K562 (cell line): ENCODE measurements around the gene RNMT. TPM values are rescaled to one million over a fixed set of nuclear protein-coding genes. Genes with fewer than 3 reads are reported as not detected.

Source experiments
- ATF7 ChIP-seq: fragments of 450-650 bp; IDR thresholded peaks from 2 replicates; pipeline ENCODE4 v1.7.1; 2014; ENCODE audit warnings: mild to moderate bottlenecking, moderate library complexity
- EGR1 ChIP-seq: fragments of 450-650 bp; conservative IDR thresholded peaks from 2 replicates; pipeline ENCODE4 v1.6.1; 2017; ENCODE audit warnings: mild to moderate bottlenecking
- KAT8 ChIP-seq: fragments of 450-650 bp; IDR thresholded peaks from 2 replicates; pipeline ENCODE4 v1.6.1; 2016; ENCODE audit warnings: low read depth, mild to moderate bottlenecking
- MCM2 ChIP-seq: fragments of 450-650 bp; IDR thresholded peaks from 2 replicates; pipeline ENCODE4 v1.6.1; 2017; ENCODE audit warnings: low read depth, mild to moderate bottlenecking
- NCOR1 ChIP-seq: fragments of 450-650 bp; IDR thresholded peaks from 2 replicates; pipeline ENCODE4 v1.6.1; 2016; ENCODE audit warnings: mild to moderate bottlenecking, moderate library complexity
- PHF8 ChIP-seq: fragments of 200-600 bp; sonication (generic); IDR thresholded peaks from 2 replicates; pipeline ENCODE4 v1.6.1; 2012; ENCODE audit warnings: mixed run types, mild to moderate bottlenecking, inconsistent platforms, low read length, moderate library complexity, borderline replicate concordance
- POLR2AphosphoS5 ChIP-seq: IDR thresholded peaks from 2 replicates; pipeline ENCODE4 v1.6.1; 2011; ENCODE audit warnings: mild to moderate bottlenecking, low read depth, low read length, moderate library complexity; ENCODE audit not compliant: control insufficient read depth, insufficient read depth
- TAF7 ChIP-seq: fragments of 450-650 bp; IDR thresholded peaks from 2 replicates; pipeline ENCODE4 v1.6.1; 2016; ENCODE audit warnings: missing genetic modification characterization, missing compliant biosample characterization
- ZNF384 ChIP-seq: IDR thresholded peaks from 2 replicates; pipeline ENCODE4 v1.6.1; 2012; ENCODE audit warnings: low read depth, low read length, improper control_type of control experiment
- polyA plus RNA-seq, 8 experiments: library from polyadenylated mRNA; depleted of rRNA in 4 of 8; stranded (reverse) in 5 of 8; unstranded in 3 of 8; fragments of >200 nt; fragmentation: Nextera tagmentation in 2 of 8; fragmentation: Illumina TruSeq in 1 of 8; extraction: Ambion mirVana in 2 of 8; extraction: Trizol in 1 of 8; gene quantifications; 2 replicates each; pipeline versions ENCODE4 v1.2.1 to v1.2.3, GENCODE V29; 2011 to 2014; ENCODE audit warnings: inconsistent platforms in 1 of 8, missing spikeins in 1 of 8
- total RNA-seq, 7 experiments: library from RNA; depleted of rRNA in 6 of 7; stranded (reverse); fragments of >200 nt in 6 of 7; fragmentation: Illumina TruSeq in 2 of 7; extraction: Trizol in 2 of 7; gene quantifications; 2 replicates each; pipeline versions ENCODE4 v1.2.1 to v1.2.3, GENCODE V29; 2011 to 2021; ENCODE audit warnings: low replicate concordance in 1 of 7
- TF ChIP-seq, protein P1 (sequence below), 3 experiments: fragments of 200-800 bp in 1 of 3; fragments of 250-450 bp in 1 of 3; fragments of 450-650 bp in 1 of 3; sonication (Bioruptor Pico) in 1 of 3; sonication (Bioruptor generic) in 1 of 3; formaldehyde crosslinking in 1 of 3; IDR thresholded peaks; 2 replicates each; pipeline versions ENCODE4 v1.6.1 to v1.8.0; 2016 to 2022; ENCODE audit warnings: mild to moderate bottlenecking in 2 of 3, missing genetic modification characterization in 2 of 3, missing compliant biosample characterization in 1 of 3, moderate library complexity in 1 of 3
- TF ChIP-seq, protein P2 (sequence below): fragments of 450-650 bp; IDR thresholded peaks from 2 replicates; pipeline ENCODE4 v1.6.1; 2016; ENCODE audit warnings: low read depth
- TF ChIP-seq, protein P3 (sequence below): conservative IDR thresholded peaks from 2 replicates; pipeline ENCODE4 v1.6.1; 2011; ENCODE audit warnings: low read depth, mild to moderate bottlenecking, low read length; ENCODE audit not compliant: control insufficient read depth

Gene RNMT
- total and polyA plus RNA-seq, 9 of the 15 experiments (the other 6 are each of a cell fraction or from before 2014, with no cell fraction given) = 20.2 to 63.4 (median 34.1) TPM

DNA sequence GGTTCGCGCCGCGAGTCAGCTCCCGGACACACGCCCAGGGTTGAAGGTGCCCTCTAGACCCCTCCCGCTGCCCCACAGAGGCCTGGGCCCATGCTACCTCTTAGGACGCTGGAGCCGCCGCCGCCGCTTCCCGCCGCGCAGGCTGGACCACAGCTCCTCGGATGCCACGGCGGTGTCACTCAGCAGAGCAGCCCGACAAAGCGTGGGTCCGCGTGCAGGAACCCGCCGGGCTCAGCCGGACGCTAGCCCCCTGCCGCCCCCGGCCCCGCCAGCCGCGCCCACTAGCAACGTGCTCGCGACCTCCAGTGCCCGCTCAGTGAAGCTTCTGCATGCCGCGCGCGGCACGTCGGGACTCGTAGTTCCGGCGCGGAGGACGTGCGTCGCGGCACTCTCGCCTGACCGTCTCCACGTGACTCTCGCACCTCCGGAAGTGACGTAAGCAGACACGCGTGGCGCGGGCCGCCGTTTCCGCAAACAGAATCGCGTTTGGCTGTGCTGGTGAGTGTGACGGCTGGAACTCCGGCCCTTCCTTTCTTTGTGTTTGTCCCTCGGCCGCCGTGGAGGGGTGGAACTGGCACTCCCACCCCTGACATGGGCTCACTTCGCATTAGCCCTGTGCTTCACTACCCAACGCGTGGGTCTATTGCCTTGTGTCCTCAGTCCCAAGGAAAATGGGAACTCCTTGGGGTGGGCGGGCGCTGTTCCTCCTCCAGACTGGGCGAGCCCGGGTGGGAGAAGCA lies at the start of gene RNMT, which contains the start of gene FAM210A (continued):
- TF ChIP-seq, protein P1, sequence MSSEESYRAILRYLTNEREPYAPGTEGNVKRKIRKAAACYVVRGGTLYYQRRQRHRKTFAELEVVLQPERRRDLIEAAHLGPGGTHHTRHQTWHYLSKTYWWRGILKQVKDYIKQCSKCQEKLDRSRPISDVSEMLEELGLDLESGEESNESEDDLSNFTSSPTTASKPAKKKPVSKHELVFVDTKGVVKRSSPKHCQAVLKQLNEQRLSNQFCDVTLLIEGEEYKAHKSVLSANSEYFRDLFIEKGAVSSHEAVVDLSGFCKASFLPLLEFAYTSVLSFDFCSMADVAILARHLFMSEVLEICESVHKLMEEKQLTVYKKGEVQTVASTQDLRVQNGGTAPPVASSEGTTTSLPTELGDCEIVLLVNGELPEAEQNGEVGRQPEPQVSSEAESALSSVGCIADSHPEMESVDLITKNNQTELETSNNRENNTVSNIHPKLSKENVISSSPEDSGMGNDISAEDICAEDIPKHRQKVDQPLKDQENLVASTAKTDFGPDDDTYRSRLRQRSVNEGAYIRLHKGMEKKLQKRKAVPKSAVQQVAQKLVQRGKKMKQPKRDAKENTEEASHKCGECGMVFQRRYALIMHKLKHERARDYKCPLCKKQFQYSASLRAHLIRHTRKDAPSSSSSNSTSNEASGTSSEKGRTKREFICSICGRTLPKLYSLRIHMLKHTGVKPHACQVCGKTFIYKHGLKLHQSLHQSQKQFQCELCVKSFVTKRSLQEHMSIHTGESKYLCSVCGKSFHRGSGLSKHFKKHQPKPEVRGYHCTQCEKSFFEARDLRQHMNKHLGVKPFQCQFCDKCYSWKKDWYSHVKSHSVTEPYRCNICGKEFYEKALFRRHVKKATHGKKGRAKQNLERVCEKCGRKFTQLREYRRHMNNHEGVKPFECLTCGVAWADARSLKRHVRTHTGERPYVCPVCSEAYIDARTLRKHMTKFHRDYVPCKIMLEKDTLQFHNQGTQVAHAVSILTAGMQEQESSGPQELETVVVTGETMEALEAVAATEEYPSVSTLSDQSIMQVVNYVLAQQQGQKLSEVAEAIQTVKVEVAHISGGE (CRISPR knock-in tag; IDR thresholded peaks at IDR 0.05) = peak in 2 of 3 experiments; percentile 40 to 77; a peak in 3 of 6 replicates
- TF ChIP-seq, protein P2, sequence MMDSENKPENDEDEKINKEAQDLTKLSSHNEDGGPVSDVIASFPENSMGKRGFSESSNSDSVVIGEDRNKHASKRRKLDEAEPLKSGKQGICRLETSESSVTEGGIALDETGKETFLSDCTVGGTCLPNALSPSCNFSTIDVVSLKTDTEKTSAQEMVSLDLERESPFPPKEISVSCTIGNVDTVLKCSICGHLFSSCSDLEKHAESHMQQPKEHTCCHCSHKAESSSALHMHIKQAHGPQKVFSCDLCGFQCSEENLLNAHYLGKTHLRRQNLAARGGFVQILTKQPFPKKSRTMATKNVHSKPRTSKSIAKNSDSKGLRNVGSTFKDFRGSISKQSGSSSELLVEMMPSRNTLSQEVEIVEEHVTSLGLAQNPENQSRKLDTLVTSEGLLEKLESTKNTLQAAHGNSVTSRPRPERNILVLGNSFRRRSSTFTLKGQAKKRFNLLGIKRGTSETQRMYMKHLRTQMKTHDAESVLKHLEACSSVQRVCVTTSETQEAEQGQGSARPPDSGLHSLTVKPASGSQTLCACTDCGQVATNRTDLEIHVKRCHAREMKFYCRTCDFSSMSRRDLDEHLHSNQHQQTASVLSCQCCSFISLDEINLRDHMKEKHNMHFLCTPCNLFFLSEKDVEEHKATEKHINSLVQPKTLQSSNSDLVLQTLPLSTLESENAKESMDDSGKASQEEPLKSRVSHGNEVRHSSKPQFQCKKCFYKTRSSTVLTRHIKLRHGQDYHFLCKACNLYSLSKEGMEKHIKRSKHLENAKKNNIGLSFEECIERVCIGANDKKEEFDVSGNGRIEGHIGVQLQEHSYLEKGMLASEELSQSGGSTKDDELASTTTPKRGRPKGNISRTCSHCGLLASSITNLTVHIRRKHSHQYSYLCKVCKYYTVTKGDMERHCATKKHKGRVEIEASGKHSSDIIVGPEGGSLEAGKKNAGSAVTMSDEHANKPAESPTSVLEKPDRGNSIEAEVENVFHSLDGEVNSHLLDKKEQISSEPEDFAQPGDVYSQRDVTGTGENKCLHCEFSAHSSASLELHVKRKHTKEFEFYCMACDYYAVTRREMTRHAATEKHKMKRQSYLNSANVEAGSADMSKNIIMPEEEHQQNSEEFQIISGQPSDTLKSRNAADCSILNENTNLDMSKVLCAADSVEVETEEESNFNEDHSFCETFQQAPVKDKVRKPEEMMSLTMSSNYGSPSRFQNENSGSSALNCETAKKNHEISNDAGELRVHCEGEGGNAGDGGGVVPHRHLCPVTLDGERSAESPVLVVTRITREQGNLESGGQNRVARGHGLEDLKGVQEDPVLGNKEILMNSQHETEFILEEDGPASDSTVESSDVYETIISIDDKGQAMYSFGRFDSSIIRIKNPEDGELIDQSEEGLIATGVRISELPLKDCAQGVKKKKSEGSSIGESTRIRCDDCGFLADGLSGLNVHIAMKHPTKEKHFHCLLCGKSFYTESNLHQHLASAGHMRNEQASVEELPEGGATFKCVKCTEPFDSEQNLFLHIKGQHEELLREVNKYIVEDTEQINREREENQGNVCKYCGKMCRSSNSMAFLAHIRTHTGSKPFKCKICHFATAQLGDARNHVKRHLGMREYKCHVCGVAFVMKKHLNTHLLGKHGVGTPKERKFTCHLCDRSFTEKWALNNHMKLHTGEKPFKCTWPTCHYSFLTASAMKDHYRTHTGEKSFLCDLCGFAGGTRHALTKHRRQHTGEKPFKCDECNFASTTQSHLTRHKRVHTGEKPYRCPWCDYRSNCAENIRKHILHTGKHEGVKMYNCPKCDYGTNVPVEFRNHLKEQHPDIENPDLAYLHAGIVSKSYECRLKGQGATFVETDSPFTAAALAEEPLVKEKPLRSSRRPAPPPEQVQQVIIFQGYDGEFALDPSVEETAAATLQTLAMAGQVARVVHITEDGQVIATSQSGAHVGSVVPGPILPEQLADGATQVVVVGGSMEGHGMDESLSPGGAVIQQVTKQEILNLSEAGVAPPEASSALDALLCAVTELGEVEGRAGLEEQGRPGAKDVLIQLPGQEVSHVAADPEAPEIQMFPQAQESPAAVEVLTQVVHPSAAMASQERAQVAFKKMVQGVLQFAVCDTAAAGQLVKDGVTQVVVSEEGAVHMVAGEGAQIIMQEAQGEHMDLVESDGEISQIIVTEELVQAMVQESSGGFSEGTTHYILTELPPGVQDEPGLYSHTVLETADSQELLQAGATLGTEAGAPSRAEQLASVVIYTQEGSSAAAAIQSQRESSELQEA = peak; percentile 40; the same call in 1 of the 2 replicates
- TF ChIP-seq MCM2 (no peak), ZNF384 (0 out of 2 replicates have a peak, but pooled peaks have one; percentile 13), EGR1 (peak; percentile 79), POLR2AphosphoS5 (peak; percentile 69; the same call in 1 of the 2 replicates), TAF7 (tag) (no peak), KAT8 (no peak), PHF8 (peak; percentile 83; the same call in 1 of the 2 replicates), ATF7 (peak; percentile 95), NCOR1 (peak; percentile 53)
- TF ChIP-seq, protein P3, sequence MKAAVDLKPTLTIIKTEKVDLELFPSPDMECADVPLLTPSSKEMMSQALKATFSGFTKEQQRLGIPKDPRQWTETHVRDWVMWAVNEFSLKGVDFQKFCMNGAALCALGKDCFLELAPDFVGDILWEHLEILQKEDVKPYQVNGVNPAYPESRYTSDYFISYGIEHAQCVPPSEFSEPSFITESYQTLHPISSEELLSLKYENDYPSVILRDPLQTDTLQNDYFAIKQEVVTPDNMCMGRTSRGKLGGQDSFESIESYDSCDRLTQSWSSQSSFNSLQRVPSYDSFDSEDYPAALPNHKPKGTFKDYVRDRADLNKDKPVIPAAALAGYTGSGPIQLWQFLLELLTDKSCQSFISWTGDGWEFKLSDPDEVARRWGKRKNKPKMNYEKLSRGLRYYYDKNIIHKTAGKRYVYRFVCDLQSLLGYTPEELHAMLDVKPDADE = peak; percentile 95
